Urinary bladder (tissue), 4 donors: ENCODE results near the gene KRTAP12-2. TPM values are rescaled to one million over a fixed set of nuclear protein-coding genes. Genes with fewer than 3 reads are reported as not detected.
A peak's percentile ranks its signal among the peaks of the same experiment; 100 is the strongest.

ENCODE experiments used
- DNase-seq: peaks from one replicate; pipeline ENCODE4 v3.0.0-alpha.2; 2015; ENCODE audit errors: extremely low spot score
- H3K27ac ChIP-seq: one replicate; pipeline ENCODE4 v1.5.1; 2013; ENCODE audit warnings: low read depth, mild to moderate bottlenecking, moderate library complexity
- H3K36me3 ChIP-seq: one replicate; pipeline ENCODE4 v1.6.1; 2013; ENCODE audit warnings: mild to moderate bottlenecking, moderate library complexity; ENCODE audit not compliant: insufficient read depth
- H3K4me1 ChIP-seq: one replicate; pipeline ENCODE4 v1.6.1; 2013; ENCODE audit warnings: mild to moderate bottlenecking, moderate library complexity; ENCODE audit not compliant: insufficient read depth
- H3K4me3 ChIP-seq: one replicate; pipeline ENCODE4 v1.5.1; 2013; ENCODE audit warnings: low read depth, low read length
- WGBS: extraction: QIAGEN DNeasy Blood & Tissue Kit; methylation state at CpG from one replicate; pipeline ENCODE4 v1.1.7; 2013; 5-methylcytosine and 5-hydroxymethylcytosine counted together
- polyA plus RNA-seq: library from polyadenylated mRNA; stranded (reverse); fragments of 200-250 nt; gene quantifications from one replicate; pipeline ENCODE4 v1.2.3, GENCODE V29; 2013
- total RNA-seq: library from RNA; depleted of rRNA; stranded (reverse); fragments of >200 nt; gene quantifications from one replicate; pipeline ENCODE4 v1.2.3, GENCODE V29; 2014
- donor health status: healthy with polysubstance abuse.
- donor health status: healthy.

KRTAP12-2 gene
- total and polyA plus RNA-seq, 2 donors = not detected

DNA sequence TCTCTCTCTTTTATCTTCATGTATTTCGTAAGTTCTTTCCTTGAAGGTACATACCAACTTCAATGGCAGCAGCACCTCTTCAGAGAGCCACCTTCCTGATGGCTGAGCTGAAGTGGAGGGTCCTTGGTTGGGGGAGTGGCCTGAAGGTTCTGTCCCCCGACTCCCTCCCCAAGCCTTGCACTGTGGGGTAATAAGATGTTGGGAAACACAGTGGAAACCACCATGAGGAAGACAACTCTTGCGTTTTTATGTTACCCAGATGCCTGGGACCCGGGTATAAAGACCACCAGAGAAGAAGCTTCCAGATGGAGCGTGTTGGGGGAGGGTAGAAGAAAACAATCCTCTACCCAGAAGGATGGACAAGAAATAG, 8.2 kb downstream of the KRTAP12-2 start:
- Histone ChIP-seq H3K36me3 (no peaks in the 10 kb centered on the region), H3K4me1 (no peaks in the 10 kb centered on the region), H3K4me3 (no peak overlapping the region), H3K27ac (no peak overlapping the region)
- 80% methylated on average over 5 of the region's 5 CpGs for WGBS
- no peak for DNase-seq

DNA sequence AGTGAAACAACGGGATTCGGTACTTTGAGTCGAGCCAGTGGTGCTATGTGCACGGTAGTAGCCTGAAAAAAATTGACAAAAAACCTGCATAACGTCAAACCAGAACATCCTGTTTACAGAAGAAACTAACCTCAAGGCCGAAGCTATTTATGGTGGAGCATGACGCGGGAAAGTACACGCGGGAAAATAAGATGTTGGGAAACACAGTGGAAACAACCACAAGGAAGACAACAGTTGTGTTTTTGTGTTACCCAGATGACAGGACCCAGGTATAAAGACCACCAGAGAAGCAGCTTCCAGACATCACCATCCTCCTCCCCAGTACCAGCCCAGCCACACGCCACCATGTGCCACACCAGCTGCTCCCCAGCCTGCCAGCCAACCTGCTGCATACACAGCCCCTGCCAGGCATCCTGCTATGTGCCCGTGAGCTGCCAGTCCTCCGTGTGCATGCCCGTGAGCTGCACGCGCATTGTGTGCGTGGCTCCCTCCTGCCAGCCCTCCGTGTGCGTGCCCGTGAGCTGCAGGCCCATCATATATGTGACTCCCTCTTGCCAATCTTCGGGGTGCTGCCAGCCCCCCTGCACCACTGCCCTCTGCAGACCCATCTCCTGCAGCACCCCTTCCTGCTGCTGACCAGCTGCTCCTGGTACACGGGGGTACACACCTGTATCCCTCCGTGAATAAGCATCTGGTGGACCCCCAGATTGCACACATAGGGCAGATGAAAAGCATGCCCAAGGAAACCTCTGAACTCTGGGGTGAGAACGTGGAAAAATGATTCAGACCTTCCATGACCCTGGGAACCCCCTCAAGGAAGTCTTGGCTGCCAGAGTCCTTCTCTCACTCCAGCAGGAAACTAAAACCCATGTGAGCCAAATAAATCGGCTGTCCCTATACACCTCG, 8.8 kb downstream of the KRTAP12-2 start, which contains the start of gene KRTAP12-3:
KRTAP12-3 (plus strand) TSS at position 298 of the 906 bp plus-strand sequence; CDS start at position 346, 48 bp downstream.
- H3K27ac ChIP-seq = peak within 1 kb of the TSS; percentile 0
- DNase-seq = no peak
- no peaks in the 10 kb centered on the region for H3K4me1 ChIP-seq
- no peaks in the 10 kb centered on the region for H3K36me3 ChIP-seq
- 75% methylated on average over 26 of the region's 26 CpGs for WGBS
- H3K4me3 ChIP-seq = no peak within 1 kb of the TSS

DNA sequence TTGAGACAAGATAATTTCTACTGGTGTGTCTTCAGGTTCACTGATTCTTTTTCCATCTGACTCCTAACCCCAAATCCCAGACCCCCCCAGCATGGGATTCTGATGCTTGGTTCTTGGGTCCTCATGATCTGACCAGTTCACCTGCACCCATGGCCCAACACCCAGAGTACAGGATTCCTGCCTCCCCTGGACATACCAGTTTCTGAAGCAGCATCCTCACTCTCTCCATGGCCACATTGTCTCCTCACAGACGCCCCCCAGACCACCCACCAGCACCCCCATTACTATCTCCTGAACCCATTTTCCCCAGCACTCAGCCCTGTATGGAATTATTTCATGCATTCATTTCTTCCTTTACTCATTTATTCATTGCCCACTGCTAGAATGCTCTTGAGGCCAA, 9.9 kb downstream of the KRTAP12-2 start:
- no peaks in the 10 kb centered on the region for H3K36me3 ChIP-seq
- 58% methylated on average over 1 of the region's 1 CpG for WGBS
- H3K4me3 ChIP-seq = no peak overlapping the region
- H3K4me1 ChIP-seq = no peaks in the 10 kb centered on the region
- H3K27ac ChIP-seq = no peak overlapping the region
- DNase-seq = no peak

DNA sequence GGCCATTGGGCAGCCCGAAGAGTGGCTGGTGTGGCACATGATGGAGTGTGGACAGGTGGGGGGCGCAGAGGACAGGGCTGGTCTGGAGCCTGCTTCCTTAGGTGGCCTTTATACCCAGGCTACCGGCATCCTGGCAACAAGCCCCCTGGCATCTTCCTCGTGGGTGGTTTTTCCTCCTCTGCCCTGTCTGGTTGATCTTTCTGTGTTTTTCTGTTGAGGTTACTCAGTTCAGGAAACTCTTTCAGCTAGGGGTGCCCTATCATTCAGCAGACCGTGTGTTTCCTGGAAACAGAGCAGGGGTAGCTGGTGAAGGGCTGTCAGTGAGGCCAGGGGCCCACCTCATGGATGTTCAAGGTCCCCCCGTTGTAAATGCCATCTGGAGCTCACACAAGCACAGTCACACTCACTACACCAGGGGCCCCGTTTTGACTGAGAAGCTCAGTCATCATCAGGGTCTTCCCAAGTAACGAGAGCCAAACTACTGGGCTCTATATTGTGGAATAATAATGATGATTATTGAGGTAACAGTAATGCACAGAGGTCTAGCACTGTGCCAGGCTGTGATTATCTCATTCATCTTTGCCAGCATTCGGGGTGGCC, 12.1 kb downstream of the KRTAP12-2 start, which contains the start of gene KRTAP12-4:
KRTAP12-4 (minus strand) TSS at position 84 of the 600 bp plus-strand sequence; CDS start at position 39, 45 bp downstream.
- Histone ChIP-seq H3K27ac (no peak within 1 kb of the TSS), H3K36me3 (no peaks in the 10 kb centered on the region), H3K4me1 (no peaks in the 10 kb centered on the region), H3K4me3 (no peak within 1 kb of the TSS)
- 70% methylated on average over 9 of the region's 9 CpGs for WGBS
- no peak for DNase-seq

DNA sequence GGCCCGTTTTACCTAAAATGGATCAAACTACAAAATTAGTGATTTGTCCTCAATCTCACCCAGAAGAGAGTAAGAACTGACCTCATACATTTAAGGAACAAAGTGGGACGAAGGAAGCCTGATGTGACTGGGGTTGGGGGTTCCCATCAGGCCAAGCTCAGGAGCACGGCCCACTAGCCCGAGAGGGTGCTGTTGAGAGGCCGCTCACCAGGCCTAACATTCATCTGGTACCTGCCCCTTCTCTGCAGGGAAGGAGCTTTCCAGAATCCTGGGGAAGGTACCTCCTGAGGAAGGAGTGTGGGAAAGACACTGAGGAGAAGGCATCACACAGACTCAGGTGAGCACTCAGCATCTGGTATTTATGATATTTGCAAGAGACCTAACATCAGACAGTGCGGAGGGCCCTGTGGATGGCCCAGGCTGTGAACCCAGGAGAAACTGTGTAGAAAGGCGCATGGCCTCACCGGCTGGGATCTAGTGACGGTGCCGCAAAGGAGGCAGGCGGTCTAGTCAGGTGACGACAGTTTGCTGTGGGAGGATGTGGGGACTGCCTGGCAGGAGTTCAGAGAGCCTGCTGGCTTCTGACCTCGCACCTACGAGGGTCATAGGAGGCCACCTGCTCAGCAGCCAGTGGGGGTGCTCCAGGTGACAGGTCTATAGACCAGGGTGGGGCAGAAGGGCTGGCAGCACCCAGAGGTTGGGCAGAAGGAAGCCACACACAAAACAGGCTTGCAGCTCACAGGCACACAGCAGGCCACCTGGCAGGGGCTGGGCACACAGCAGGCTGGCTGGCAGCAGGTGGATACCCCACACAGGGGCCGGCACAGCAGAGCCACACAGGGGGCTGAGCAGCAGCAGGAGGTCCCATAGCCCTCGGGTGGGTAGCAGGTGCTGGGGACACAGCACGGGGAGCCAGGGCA, 12.8 kb downstream of the KRTAP12-2 start:
- Histone ChIP-seq H3K4me1 (no peaks in the 10 kb centered on the region), H3K4me3 (no peak overlapping the region), H3K27ac (no peak overlapping the region), H3K36me3 (no peaks in the 10 kb centered on the region)
- no peak for DNase-seq
- 72% methylated on average over 17 of the region's 17 CpGs for WGBS

DNA sequence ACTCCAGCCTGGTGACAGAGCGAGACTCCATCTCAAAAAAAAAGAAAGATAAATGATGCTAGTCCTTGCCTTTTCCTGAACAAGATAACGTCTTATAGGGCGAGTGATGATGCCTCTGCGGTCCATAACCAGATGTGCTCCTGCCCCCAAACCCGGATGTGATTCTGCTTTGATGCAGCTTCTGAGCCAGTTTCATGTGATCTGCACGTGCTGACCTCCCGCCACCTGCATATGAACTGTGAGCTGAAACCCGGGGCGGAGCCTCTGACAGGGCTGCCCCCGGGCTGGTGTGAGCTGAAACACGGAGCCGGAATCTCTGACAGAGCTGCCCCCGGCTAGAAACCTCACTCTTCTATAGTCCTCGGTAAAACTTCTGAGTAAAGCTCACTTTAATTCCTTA, 13.6 kb downstream of the KRTAP12-2 start:
- 46% methylated on average over 14 of the region's 14 CpGs for WGBS
- Histone ChIP-seq H3K4me3 (no peak overlapping the region), H3K4me1 (no peaks in the 10 kb centered on the region), H3K27ac (no peak overlapping the region), H3K36me3 (no peaks in the 10 kb centered on the region)
- no peak for DNase-seq

DNA sequence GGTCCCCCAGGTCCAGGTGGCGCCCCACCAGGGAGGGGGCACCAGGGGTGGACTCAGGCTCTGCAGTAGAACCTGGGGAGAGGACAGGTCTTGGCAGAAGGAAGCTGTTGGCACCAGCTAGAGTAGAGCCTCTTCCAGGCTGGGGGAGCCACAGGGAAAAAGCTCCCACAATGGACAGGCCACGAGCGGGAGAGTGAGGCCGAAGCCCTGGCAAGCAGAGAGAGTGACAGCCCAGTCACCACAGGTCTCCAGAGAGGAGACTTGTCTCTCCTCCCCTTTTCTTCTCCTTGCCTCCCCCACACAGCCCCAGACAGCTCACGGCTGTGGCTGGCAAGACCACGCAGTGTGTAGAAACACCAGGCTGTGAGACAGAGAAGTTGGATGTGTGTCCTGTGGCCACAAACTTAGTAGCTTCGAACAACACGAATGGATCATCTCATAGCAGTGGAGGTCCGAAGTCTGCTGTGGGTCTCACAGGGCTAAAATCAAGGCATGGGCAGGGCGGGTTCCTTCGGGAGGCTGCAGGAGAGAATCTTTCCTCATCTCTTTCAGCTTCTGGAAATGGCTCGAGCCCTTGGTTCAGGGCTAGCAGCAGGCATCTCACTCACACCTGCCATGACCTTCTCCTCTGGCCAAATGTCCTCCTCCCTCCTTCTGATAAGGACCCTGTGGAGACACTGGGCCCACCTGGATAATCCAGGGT, 15.6 kb downstream of the KRTAP12-2 start:
- Histone ChIP-seq H3K4me1 (no peaks in the 10 kb centered on the region), H3K27ac (no peak overlapping the region), H3K36me3 (no peaks in the 10 kb centered on the region), H3K4me3 (no peak overlapping the region)
- 90% methylated on average over 12 of the region's 12 CpGs for WGBS
- DNase-seq = no peak

DNA sequence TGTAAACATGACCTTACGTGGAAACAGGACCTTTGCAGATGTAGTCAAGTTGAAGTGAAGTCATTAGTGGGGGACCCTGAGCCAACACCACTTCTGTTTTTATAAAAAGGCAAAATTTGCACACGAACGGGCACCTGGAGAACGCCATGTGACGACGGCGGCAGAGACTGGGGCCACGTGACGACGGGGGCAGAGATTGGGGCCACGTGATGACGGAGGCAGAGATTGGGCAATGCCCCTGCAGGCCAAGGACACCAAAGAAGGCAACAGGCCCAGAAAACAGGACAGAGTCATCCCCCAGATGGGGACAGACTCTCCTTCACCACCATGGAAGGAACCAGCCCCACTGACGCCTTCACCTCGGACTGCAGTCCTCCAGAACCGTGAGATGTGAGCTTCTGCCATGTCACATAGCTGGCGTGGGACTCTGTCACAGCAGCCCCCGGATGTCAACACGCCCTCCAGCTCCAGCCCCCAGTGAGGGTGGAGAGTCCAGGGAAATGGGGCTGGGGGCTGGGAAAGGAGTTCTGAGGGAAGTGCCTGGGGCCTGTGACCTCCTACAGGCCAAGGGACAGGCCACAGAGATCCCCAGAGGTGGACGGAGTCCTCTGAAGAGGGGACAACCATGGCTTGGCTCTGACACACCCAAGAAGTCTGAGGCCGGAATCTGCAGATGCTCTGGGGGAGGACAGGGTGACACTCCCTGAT, 16.3 kb downstream of the KRTAP12-2 start:
- Histone ChIP-seq H3K27ac (no peak overlapping the region), H3K4me3 (no peak overlapping the region), H3K36me3 (no peaks in the 10 kb centered on the region), H3K4me1 (no peaks in the 10 kb centered on the region)
- WGBS = 89% methylated on average over 20 of the region's 20 CpGs
- DNase-seq = no peak

DNA sequence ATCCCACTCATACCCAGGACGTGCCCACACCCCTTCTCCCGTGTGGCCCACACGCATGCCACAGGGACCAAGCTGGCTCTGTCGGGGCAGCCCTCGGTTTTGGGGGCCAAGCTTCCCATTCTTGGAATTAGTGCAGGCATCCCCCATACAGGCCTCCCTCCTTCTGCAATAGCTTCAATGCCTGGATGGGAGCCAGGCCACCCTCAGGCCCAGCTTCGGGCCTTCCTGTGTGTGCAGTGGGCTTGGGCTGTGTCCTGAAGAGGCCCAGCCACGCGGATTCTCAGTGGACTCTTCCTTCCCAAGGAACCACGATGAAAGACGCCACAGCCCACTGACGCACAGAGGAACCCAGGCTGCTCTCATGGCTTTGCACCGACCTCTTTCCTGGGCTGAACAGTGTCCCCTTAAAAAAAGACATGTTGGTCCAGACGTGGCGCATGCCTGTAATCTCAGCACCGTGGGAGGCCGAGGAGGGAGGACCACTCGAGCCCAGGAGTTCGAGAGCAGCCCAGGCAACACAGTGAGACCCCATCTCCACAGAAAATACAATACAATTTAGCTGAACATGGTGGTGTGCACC, 17.1 kb downstream of the KRTAP12-2 start:
- Histone ChIP-seq H3K36me3 (no peaks in the 10 kb centered on the region), H3K4me3 (no peak overlapping the region), H3K4me1 (no peaks in the 10 kb centered on the region), H3K27ac (no peak overlapping the region)
- no peak for DNase-seq
- WGBS = 76% methylated on average over 18 of the region's 18 CpGs

DNA sequence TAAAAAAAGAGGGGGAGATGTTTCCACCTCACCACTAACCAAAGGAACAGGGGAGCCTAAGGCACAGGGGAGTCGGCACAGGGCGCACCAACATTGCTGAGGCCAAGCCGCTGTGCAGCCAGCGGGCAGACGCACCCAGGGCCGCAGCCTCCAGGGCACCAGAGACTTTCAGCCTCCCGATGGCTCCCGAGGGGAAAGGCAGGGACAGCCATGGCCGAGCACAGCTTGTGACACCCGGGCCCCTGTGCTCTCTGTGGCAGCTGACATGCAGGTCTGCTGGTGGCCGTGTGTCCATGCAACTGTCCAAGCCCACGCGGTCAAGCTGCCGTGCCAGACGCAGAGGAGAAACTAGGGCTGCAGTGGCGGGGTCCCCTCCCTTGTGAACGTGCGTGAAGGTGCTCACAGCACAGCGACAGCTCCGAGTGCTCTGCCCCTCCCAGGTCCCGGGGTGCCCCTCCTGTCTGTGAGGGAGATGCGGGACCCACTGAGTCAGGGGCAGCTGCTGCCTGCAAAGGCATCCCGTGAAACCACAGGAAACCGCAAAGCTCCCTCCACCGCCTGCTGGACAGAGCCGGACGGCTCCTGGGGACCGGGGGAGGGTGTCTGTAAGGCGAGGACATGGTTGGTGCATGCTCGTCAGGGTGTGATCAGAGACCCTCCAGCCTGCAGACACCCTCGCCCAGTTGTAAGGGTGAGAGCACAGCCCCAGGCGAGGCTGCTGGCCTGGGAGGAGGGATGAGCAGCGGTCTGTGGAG, 18.0 kb downstream of the KRTAP12-2 start:
- H3K36me3 ChIP-seq = no peaks in the 10 kb centered on the region
- 74% methylated on average over 33 of the region's 33 CpGs for WGBS

DNA sequence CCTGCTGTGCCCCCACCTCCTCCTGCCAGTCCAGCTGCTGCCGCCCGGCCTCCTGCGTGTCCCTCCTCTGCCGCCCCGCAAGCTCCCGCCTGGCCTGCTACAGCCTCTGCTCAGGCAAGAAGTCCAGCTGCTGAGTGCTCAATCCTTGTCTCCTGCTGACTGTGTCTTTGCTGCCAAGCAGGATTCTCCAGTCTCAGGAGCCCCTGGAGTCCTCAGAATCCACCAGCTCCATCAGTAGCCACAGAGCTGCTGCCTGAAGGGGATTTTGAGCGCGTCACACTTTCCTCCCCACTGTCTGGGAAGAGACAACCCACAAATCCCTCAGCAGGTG, 19.5 kb downstream of the KRTAP12-2 start:
- 56% methylated on average over 8 of the region's 8 CpGs for WGBS
- Histone ChIP-seq H3K4me3 (no peak overlapping the region), H3K27ac (no peak overlapping the region), H3K36me3 (no peaks in the 10 kb centered on the region), H3K4me1 (no peaks in the 10 kb centered on the region)
- DNase-seq = no peak

More for the DNA sequence above, 18.0 kb downstream of the KRTAP12-2 start:
- Histone ChIP-seq H3K27ac (no peak overlapping the region), H3K4me3 (no peak overlapping the region), H3K4me1 (no peaks in the 10 kb centered on the region)
- no peak for DNase-seq
